ENCODE data around the gene METTL2B.
A peak's percentile ranks its signal among the peaks of the same experiment; 100 is the strongest.
"Not testable (repeated sequence)": the region's sequence is repeated elsewhere in the genome, so short reads cannot be mapped to it uniquely, and the experiment has no call there.

Gene METTL2B

GRCh38 chr7:128530855-128531104, 54.2 kb downstream of the METTL2B start:
- Histone ChIP-seq H3K4me3 (replicated peaks; ENCODE audit: low read depth, low read length) (peak overlapping the region; percentile 60), H3K36me3 (ENCODE audit: control insufficient read depth, insufficient read depth, low read length) (no peaks in the 10 kb centered on the region), H3K27me3 (replicated peaks; ENCODE audit: control insufficient read depth, insufficient read depth, low read length) (no peaks in the 10 kb centered on the region)
- no peak for DNase-seq (ENCODE audit: extremely low read depth, insufficient read length)
- TF ChIP-seq CTCF (IDR thresholded peaks at IDR 0.05; ENCODE audit: insufficient read depth, low read length, poor library complexity, severe bottlenecking) = no peak

- H3K27me3 ChIP-seq (replicated peaks; ENCODE audit: control insufficient read depth, insufficient read depth, low read length); H3K36me3 ChIP-seq (ENCODE audit: control insufficient read depth, insufficient read depth, low read length): not testable (repeated sequence)
- H3K4me3 ChIP-seq (replicated peaks; ENCODE audit: low read depth, low read length) = peak overlapping the region; percentile 60
- DNase-seq (ENCODE audit: extremely low read depth, insufficient read length) = peak; percentile 88
Measured at GRCh38 chr7:128531105-128531954, 54.8 kb downstream of the METTL2B start.

GRCh38 chr7:128531955-128532478, 55.5 kb downstream of the METTL2B start:
- not testable (repeated sequence) for H3K27me3 ChIP-seq (replicated peaks; ENCODE audit: control insufficient read depth, insufficient read depth, low read length); H3K36me3 ChIP-seq (ENCODE audit: control insufficient read depth, insufficient read depth, low read length)
- DNase-seq (ENCODE audit: extremely low read depth, insufficient read length) = peak; percentile 37
- peak overlapping the region; percentile 60 for H3K4me3 ChIP-seq (replicated peaks; ENCODE audit: low read depth, low read length)

- H3K4me3 ChIP-seq (replicated peaks; ENCODE audit: low read depth, low read length) = peak overlapping the region; percentile 44
- H3K27me3 ChIP-seq (replicated peaks; ENCODE audit: control insufficient read depth, insufficient read depth, low read length); DNase-seq (ENCODE audit: extremely low read depth, insufficient read length); H3K36me3 ChIP-seq (ENCODE audit: control insufficient read depth, insufficient read depth, low read length): not testable (repeated sequence)
Measured at GRCh38 chr7:128532956-128533355, 56.4 kb downstream of the METTL2B start.

GRCh38 chr7:128537410-128537809, 60.9 kb downstream of the METTL2B start:
- H3K4me3 ChIP-seq (replicated peaks; ENCODE audit: low read depth, low read length); H3K27me3 ChIP-seq (replicated peaks; ENCODE audit: control insufficient read depth, insufficient read depth, low read length); DNase-seq (ENCODE audit: extremely low read depth, insufficient read length); H3K36me3 ChIP-seq (ENCODE audit: control insufficient read depth, insufficient read depth, low read length): not testable (repeated sequence)
- peak; percentile 29 for TF ChIP-seq CTCF (IDR thresholded peaks at IDR 0.05; ENCODE audit: insufficient read depth, low read length, poor library complexity, severe bottlenecking)

GRCh38 chr7:128542530-128542929, 66.0 kb downstream of the METTL2B start:
- not testable (repeated sequence) for H3K36me3 ChIP-seq (ENCODE audit: control insufficient read depth, insufficient read depth, low read length); DNase-seq (ENCODE audit: extremely low read depth, insufficient read length); H3K4me3 ChIP-seq (replicated peaks; ENCODE audit: low read depth, low read length); H3K27me3 ChIP-seq (replicated peaks; ENCODE audit: control insufficient read depth, insufficient read depth, low read length)

- not testable (repeated sequence) for DNase-seq (ENCODE audit: extremely low read depth, insufficient read length); H3K27me3 ChIP-seq (replicated peaks; ENCODE audit: control insufficient read depth, insufficient read depth, low read length); H3K4me3 ChIP-seq (replicated peaks; ENCODE audit: low read depth, low read length); H3K36me3 ChIP-seq (ENCODE audit: control insufficient read depth, insufficient read depth, low read length)
Measured at GRCh38 chr7:128543300-128543699, 66.8 kb downstream of the METTL2B start.

GRCh38 chr7:128546319-128546851, 69.8 kb downstream of the METTL2B start:
- not testable (repeated sequence) for H3K4me3 ChIP-seq (replicated peaks; ENCODE audit: low read depth, low read length); H3K36me3 ChIP-seq (ENCODE audit: control insufficient read depth, insufficient read depth, low read length); H3K27me3 ChIP-seq (replicated peaks; ENCODE audit: control insufficient read depth, insufficient read depth, low read length); DNase-seq (ENCODE audit: extremely low read depth, insufficient read length)

- no peak overlapping the region for H3K4me3 ChIP-seq (replicated peaks; ENCODE audit: low read depth, low read length)
- no peaks in the 10 kb centered on the region; the same call in 1 of the 2 replicates for H3K36me3 ChIP-seq (ENCODE audit: control insufficient read depth, insufficient read depth, low read length)
- no peak for TF ChIP-seq CTCF (IDR thresholded peaks at IDR 0.05; ENCODE audit: insufficient read depth, low read length, poor library complexity, severe bottlenecking)
- DNase-seq (ENCODE audit: extremely low read depth, insufficient read length) = no peak
- H3K27me3 ChIP-seq (replicated peaks; ENCODE audit: control insufficient read depth, insufficient read depth, low read length) = no peaks in the 10 kb centered on the region
Measured at GRCh38 chr7:128550920-128551319, 74.4 kb downstream of the METTL2B start.

GRCh38 chr7:128554394-128554793, 77.8 kb downstream of the METTL2B start:
- H3K4me3 ChIP-seq (replicated peaks; ENCODE audit: low read depth, low read length); H3K27me3 ChIP-seq (replicated peaks; ENCODE audit: control insufficient read depth, insufficient read depth, low read length); DNase-seq (ENCODE audit: extremely low read depth, insufficient read length); H3K36me3 ChIP-seq (ENCODE audit: control insufficient read depth, insufficient read depth, low read length): not testable (repeated sequence)

Measured in GM06990 (cell line).